IPS-15b (cell line): ENCODE measurements around the gene EFNB2.

Experiments
- H3K27me3 ChIP-seq: one replicate; pipeline ENCODE4 v1.6.1; 2013; ENCODE audit warnings: low read length; ENCODE audit not compliant: control insufficient read depth, insufficient read depth
- H3K36me3 ChIP-seq: one replicate; pipeline ENCODE4 v1.6.1; 2013; ENCODE audit warnings: low read length; ENCODE audit not compliant: control insufficient read depth, insufficient read depth
- H3K4me1 ChIP-seq: one replicate; pipeline ENCODE4 v1.6.1; 2013; ENCODE audit warnings: mild to moderate bottlenecking, low read length; ENCODE audit not compliant: control insufficient read depth, insufficient read depth
- H3K4me3 ChIP-seq: one replicate; pipeline ENCODE4 v1.5.1; 2013; ENCODE audit warnings: low read depth, low read length
- H3K9ac ChIP-seq: one replicate; pipeline ENCODE4 v1.6.1; 2013; ENCODE audit warnings: low read depth, mild to moderate bottlenecking, low read length
- H3K9me3 ChIP-seq: one replicate; pipeline ENCODE4 v1.6.1; 2013; ENCODE audit warnings: mild to moderate bottlenecking, low read length; ENCODE audit not compliant: control insufficient read depth, insufficient read depth

The EFNB2 gene

DNA sequence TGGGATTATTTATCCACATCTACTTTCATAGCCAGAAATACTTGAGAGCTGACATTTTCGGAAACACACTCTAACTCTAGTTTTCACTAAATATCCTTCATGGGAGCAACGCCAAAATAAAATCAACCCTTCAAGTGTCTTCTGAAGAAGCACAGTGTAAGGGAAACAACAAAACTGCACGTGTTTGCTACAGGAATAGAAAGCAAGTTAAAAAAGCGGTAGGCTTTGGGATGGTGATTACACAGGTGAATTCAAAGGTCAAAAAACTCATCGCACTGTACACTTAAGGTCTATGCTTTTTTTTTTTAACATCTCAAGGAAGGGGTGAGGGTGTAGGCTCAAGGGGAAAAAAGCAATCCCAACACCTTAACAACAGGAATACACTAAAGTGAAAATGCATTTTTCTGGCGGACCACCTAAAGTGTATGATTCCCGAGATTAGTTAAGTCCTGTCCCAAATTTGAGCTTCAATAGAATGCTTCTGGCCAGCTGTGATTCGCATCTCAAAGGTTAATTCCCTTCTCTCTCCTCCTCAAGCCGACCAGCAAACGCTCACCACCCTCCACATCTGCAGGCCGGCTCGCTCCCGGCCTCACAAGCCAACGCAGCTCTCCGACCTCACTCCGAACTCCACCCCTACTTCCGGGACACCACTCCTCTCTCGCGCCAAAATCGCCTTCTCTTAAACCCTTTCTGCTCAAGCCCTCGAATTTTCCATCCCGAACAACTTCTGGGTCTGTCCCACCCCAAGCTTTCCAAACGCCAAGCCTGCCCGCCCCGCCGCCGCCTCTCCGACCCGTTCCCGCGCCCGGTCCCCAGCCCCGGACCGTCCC is 31.4 kb upstream of the EFNB2 start:
- H3K9ac ChIP-seq: peak overlapping the region; percentile 97
- no peaks in the 10 kb centered on the region for H3K27me3 ChIP-seq
- H3K4me1 ChIP-seq: peaks cover 41% of the 10 kb centered on the region
- H3K4me3 ChIP-seq: peak overlapping the region; percentile 86
- no peaks in the 10 kb centered on the region for H3K9me3 ChIP-seq
- no peaks in the 10 kb centered on the region for H3K36me3 ChIP-seq

DNA sequence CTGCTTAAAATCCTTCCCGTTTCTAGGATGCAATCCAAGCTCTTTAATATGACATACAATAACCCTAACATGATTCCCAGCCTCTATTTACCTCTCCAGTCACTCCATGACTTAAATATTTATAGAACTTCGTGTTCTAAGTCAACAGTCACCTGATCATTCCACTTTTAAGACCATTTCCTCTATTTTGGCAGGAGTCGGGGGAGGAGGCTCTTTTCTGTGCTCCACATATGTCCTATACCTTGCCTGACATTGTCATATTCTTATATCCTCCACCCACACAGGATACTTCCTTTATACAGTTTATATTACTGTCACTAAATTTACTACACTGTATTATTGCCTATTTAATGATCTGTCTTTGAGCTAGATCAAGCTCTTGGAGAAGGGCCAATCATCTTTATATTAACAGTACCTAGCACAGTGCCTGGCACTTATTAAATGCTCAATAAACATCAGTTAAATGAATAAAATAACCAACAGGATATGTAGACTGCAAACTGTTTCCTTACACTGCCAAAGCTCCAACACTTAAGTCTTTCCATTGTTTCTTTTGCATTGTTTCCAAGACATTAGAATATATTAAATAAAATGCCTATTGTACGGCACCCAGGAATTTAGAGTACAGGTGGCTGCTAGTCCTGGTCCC is 29.8 kb upstream of the EFNB2 start:
- H3K4me1 ChIP-seq: peaks cover 49% of the 10 kb centered on the region
- no peaks in the 10 kb centered on the region for H3K36me3 ChIP-seq
- no peaks in the 10 kb centered on the region for H3K27me3 ChIP-seq
- peak overlapping the region; percentile 86 for H3K4me3 ChIP-seq
- H3K9me3 ChIP-seq: no peaks in the 10 kb centered on the region
- H3K9ac ChIP-seq: no peak overlapping the region

DNA sequence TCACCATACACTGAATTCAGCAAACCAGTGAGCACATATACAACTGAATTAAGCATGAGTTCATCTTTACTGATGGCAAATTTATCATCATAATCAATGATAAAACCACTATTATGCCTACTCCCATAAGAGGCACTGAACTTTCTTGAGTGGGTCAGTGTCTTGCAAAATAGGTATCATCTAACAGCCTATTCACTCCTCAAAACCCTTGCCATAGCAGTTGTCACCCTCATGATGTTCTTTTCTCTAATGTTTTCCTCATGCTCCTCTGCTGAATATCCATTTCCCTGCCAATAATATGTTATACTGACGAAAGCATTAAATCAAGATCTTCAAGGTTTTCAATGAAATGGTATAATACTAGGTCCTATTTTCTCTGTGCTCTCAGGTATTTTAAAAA is 26.8 kb upstream of the EFNB2 start:
- Histone ChIP-seq H3K4me3 (no peak overlapping the region), H3K36me3 (peaks cover 9% of the 10 kb centered on the region), H3K4me1 (peaks cover 44% of the 10 kb centered on the region), H3K27me3 (no peaks in the 10 kb centered on the region), H3K9ac (no peak overlapping the region), H3K9me3 (no peaks in the 10 kb centered on the region)

DNA sequence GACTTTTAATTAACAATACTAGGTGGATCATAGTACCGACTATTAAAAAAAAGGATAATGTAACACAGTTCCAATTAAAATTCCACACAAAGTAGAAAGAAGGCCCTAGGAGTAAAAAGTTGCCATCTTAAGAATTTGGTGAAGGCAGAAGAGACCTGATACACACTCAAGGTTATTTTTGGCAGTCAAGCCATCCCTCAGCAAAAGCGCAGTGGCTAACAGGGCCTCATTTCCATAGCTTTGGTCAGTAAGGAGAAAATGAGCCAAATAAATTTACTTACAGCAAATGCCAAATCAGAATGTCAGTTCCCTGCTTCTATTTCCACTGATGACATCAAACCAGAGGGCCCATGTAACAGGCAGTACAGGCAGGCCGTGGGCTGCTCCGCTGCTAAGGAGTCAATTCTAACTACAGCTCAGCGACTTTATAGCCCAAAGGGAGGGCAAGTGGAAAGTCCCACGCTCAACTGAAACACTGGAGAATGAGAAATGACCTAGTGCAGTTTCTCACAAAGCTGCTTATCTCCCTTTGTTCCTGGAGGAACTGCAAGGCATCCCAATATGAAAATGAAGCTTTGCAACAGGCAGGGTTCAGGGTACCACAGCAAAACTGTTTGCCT is 26.2 kb upstream of the EFNB2 start:
- no peak overlapping the region for H3K9ac ChIP-seq
- H3K4me1 ChIP-seq: peaks cover 44% of the 10 kb centered on the region
- no peak overlapping the region for H3K4me3 ChIP-seq
- no peaks in the 10 kb centered on the region for H3K9me3 ChIP-seq
- H3K36me3 ChIP-seq: peaks cover 9% of the 10 kb centered on the region
- no peaks in the 10 kb centered on the region for H3K27me3 ChIP-seq

DNA sequence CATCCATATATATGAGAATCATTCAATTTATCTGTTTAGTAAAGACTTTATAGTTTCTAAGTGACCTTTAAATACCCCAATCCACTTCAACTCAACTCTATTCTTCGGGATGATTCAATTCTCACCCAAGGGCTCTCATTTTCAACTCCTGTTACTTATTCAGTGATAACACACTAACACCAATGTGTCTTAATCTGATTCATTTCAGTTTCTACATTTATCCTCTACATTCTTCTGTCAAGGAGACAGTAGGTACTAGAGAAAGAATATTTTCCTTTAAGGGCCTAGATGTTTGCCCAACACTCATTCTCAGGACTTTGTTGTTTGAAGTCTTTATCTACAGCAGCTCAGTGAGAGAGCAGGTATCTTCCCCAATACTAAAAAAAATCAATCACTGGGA is 25.4 kb upstream of the EFNB2 start:
- H3K27me3 ChIP-seq: no peaks in the 10 kb centered on the region
- H3K4me1 ChIP-seq: peaks cover 43% of the 10 kb centered on the region
- H3K36me3 ChIP-seq: peaks cover 9% of the 10 kb centered on the region
- H3K4me3 ChIP-seq: no peak overlapping the region
- no peak overlapping the region for H3K9ac ChIP-seq
- H3K9me3 ChIP-seq: no peaks in the 10 kb centered on the region

DNA sequence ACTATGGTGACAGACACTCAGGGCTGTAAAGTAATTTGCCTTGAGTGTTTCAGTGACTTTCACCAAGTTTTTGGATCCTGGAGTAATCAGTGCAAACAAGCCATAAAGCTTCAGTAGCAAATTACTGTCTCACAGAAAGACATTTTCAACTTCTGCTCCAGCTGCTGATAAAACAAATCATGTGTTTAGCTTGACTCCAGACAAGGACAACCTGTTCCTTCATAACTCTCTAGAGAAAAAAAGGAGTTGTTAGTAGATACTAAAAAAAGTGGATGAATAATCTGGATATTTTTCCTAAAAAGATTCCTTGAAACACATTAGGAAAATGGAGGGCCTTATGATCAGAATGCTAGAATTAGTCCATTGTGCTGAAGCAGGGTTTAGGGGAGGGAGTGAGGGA is 23.1 kb upstream of the EFNB2 start:
- Histone ChIP-seq H3K4me3 (no peak overlapping the region), H3K27me3 (no peaks in the 10 kb centered on the region), H3K9me3 (no peaks in the 10 kb centered on the region), H3K36me3 (peaks cover 9% of the 10 kb centered on the region), H3K9ac (no peak overlapping the region), H3K4me1 (peaks cover 21% of the 10 kb centered on the region)

DNA sequence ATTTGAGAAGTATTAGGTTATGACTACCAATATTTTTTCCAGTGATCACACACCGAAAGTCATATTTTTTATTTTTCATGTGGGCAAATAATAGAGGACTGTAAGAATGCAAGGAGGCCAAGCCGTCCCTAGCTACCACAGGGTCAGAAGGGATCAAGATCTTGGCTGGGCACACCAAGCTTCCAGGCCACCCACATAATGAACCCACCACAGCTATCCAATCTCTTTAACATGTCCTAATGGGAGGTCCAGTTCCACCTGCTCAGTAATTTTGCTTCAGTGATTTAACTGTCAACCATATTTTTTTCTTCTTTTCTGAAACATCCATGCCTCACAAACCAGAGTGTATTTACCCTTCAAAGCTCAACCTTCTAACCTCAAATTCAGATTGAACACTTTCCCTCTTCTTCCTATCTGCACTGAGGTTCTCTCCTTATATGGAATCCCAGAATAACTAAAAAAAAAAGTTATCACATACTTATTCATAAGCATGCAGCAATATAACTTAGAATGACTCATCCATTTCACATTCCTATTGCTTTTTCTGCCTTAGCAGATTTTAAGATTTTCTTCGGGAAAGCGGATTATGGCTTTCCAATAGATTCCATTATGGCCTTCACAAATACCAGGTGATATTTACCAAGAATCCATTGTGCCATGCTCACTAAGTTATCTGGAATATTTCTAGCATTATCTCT is 20.3 kb upstream of the EFNB2 start:
- Histone ChIP-seq H3K4me3 (no peak overlapping the region), H3K9me3 (no peaks in the 10 kb centered on the region), H3K4me1 (peaks cover 2% of the 10 kb centered on the region), H3K27me3 (no peaks in the 10 kb centered on the region), H3K36me3 (peaks cover 9% of the 10 kb centered on the region), H3K9ac (no peak overlapping the region)

DNA sequence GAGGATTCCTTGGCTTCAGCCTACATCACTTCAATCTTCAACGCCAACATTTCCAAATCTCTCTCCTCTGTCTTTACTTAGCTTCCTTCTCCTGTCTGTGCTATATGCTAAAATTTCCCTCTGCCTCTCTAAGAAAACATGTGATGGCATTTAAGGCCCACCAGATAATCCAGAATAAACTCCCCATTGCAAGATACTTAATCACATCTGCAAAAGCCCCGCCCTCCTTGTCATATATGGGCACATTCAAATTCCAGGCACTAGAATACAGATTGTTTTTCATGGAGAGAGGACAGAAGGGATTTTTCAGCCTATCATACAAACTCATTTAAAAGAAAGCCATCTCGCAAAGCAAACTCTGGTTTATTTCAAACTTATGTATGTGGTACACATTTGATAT is 16.3 kb upstream of the EFNB2 start:
- no peaks in the 10 kb centered on the region for H3K4me1 ChIP-seq
- no peaks in the 10 kb centered on the region for H3K27me3 ChIP-seq
- no peak overlapping the region for H3K9ac ChIP-seq
- no peak overlapping the region for H3K4me3 ChIP-seq
- H3K9me3 ChIP-seq: no peaks in the 10 kb centered on the region
- no peaks in the 10 kb centered on the region for H3K36me3 ChIP-seq

DNA sequence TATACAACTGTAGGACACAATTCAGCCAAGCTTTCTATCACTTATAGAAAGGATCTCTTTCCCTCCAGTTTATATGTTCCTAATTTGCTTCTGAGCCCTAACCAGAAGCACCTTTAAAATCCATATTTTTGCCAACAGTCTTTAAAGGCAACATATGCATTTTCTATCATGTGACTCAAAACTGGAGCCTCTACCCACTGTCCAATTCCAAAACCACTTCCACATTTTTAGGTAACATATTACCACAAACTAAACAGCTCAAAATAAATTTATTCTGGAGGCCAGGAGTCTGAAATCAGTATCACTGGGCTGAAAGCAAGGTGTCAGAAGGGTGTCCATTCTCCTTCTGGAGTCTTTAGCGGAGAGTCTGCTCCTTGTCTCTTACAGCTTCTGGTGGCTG is 15.9 kb upstream of the EFNB2 start:
- H3K4me1 ChIP-seq: no peaks in the 10 kb centered on the region
- no peak overlapping the region for H3K4me3 ChIP-seq
- H3K36me3 ChIP-seq: no peaks in the 10 kb centered on the region
- no peaks in the 10 kb centered on the region for H3K9me3 ChIP-seq
- no peak overlapping the region for H3K9ac ChIP-seq
- no peaks in the 10 kb centered on the region for H3K27me3 ChIP-seq

DNA sequence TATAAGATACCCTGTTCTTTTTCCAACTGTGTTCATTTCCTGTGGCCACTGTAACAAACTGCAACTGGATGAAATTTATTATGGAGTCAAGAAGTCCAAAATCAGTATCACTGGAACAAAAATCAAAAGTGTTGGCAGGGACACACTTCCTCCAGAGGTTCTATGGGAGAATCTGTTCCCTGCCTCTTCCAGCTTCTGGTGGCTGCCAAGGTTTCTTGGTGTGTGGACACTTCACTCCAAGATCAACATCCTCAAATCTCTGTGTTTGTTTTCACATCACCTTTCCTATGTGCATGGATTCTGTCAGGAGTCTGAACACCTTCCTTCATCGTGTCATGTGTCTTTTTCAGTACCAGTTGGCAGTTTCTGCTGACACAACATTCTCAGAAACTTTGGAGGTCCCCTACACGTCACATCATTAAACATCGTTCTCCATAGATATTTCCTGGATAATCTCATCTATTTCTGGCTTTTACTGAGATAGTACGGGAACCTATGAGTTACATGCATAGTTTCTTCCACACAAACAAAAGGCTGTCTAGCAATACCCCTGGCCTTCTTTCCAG is 15.2 kb upstream of the EFNB2 start:
- no peaks in the 10 kb centered on the region for H3K36me3 ChIP-seq
- H3K9me3 ChIP-seq: no peaks in the 10 kb centered on the region
- no peak overlapping the region for H3K9ac ChIP-seq
- no peaks in the 10 kb centered on the region for H3K27me3 ChIP-seq
- H3K4me1 ChIP-seq: no peaks in the 10 kb centered on the region
- no peak overlapping the region for H3K4me3 ChIP-seq

DNA sequence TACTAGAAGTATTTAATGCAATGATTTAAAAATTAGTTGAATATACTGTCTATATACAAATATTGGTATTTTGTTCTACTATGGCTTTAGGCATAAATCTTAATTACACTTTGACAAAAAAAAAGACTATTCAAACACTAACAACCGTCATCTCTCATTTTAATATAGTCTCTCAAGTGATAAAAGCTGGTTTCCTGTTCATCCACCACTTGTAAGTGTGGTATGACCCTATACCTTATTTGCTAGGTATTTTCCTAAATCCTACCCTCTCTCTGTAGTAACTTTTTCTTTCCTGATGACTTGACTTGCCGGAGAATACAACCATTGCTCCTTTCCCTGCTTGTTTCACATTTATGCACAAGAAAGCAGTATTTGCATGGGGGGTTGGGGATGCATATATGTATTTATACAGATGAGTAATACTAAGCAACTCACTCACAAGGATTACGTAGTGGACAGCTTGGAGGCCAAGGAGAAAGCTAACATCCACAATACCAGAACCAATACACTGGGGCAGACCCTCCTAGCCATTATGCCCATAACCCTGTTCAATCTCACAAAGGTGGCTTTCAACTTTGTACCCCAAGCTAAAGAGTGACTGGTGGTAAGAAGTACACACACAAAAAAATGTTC is 12.7 kb upstream of the EFNB2 start:
- Histone ChIP-seq H3K36me3 (no peaks in the 10 kb centered on the region), H3K9me3 (no peaks in the 10 kb centered on the region), H3K9ac (no peak overlapping the region), H3K4me3 (no peak overlapping the region), H3K4me1 (no peaks in the 10 kb centered on the region), H3K27me3 (no peaks in the 10 kb centered on the region)
